Hepatocyte (in vitro differentiated cells): ENCODE measurements around the gene LRRC37B. TPM values are rescaled to one million over a fixed set of nuclear protein-coding genes. Genes with fewer than 3 reads are reported as not detected.
"Not testable (repeated sequence)": the region's sequence is repeated elsewhere in the genome, so short reads cannot be mapped to it uniquely, and the experiment has no call there.

Experiments used
- DNase-seq: peaks from one replicate; pipeline ENCODE4 v3.0.0-alpha.2; 2016; ENCODE audit warnings: low spot score
- H2AFZ ChIP-seq: fragments of 200-600 bp; sonication (generic); 2 replicates; pipeline ENCODE4 v1.6.0; 2016; ENCODE audit warnings: antibody characterized with exemption, mild to moderate bottlenecking
- H3K27ac ChIP-seq: fragments of 200-600 bp; sonication (generic); 2 replicates; pipeline ENCODE4 v1.5.1; 2016; ENCODE audit warnings: mild to moderate bottlenecking
- H3K27me3 ChIP-seq: fragments of 200-600 bp; sonication (generic); 2 replicates; pipeline ENCODE4 v1.6.1; 2016
- H3K36me3 ChIP-seq: fragments of 200-600 bp; sonication (generic); replicated peaks from 2 replicates; pipeline ENCODE4 v1.5.1; 2016; ENCODE audit warnings: low read depth; ENCODE audit not compliant: insufficient read depth
- H3K4me1 ChIP-seq: fragments of 200-600 bp; sonication (generic); 2 replicates; pipeline ENCODE4 v1.5.1; 2016; ENCODE audit warnings: mild to moderate bottlenecking, moderate library complexity; ENCODE audit not compliant: insufficient read depth
- H3K4me2 ChIP-seq: fragments of 200-600 bp; sonication (generic); 2 replicates; pipeline ENCODE4 v1.6.0; 2016
- H3K4me3 ChIP-seq: fragments of 200-600 bp; sonication (generic); 2 replicates; pipeline ENCODE4 v1.5.1; 2016; ENCODE audit warnings: mild to moderate bottlenecking
- H3K79me2 ChIP-seq: fragments of 200-600 bp; sonication (generic); 2 replicates; pipeline ENCODE4 v1.6.0; 2017; ENCODE audit warnings: mild to moderate bottlenecking
- H3K9me2 ChIP-seq: fragments of 200-600 bp; sonication (generic); replicated peaks from 2 replicates; pipeline ENCODE4 v1.6.0; 2017; ENCODE audit warnings: mild to moderate bottlenecking; ENCODE audit not compliant: insufficient read depth
- H3K9me3 ChIP-seq: fragments of 200-600 bp; sonication (generic); 2 replicates; pipeline ENCODE4 v1.5.1; 2016; ENCODE audit warnings: low read depth, mild to moderate bottlenecking
- H4K20me1 ChIP-seq: fragments of 200-600 bp; sonication (generic); 2 replicates; pipeline ENCODE4 v1.6.0; 2016; ENCODE audit warnings: mild to moderate bottlenecking; ENCODE audit not compliant: insufficient read depth, poor library complexity, severe bottlenecking
- CTCF ChIP-seq: fragments of 200-600 bp; sonication (generic); IDR thresholded peaks from 2 replicates; pipeline ENCODE4 v1.5.1; 2016; ENCODE audit warnings: antibody characterized with exemption, mild to moderate bottlenecking; ENCODE audit not compliant: poor library complexity
- EZH2 ChIP-seq: fragments of 200-600 bp; sonication (generic); IDR thresholded peaks from 2 replicates; pipeline ENCODE4 v1.6.1; 2016; ENCODE audit warnings: antibody characterized with exemption, mild to moderate bottlenecking, borderline replicate concordance
- EZH2phosphoT487 ChIP-seq: fragments of 200-600 bp; sonication (generic); IDR thresholded peaks from one replicate; pipeline ENCODE4 v1.6.1; 2018; ENCODE audit warnings: antibody characterized with exemption, mild to moderate bottlenecking, low read depth, moderate library complexity; ENCODE audit not compliant: unreplicated experiment, severe bottlenecking
- WGBS: methylation state at CpG from one replicate; pipeline ENCODE4 v1.1.6; 2016; ENCODE audit warnings: low lambda C conversion rate; ENCODE audit errors: missing lambda C conversion rate; 5-methylcytosine and 5-hydroxymethylcytosine counted together
- polyA plus RNA-seq: library from polyadenylated mRNA; unstranded; fragments of >200 nt; fragmentation: Nextera tagmentation; extraction: Ambion mirVana; gene quantifications from 2 replicates; pipeline ENCODE4 v1.2.1, GENCODE V29; 2016
- total RNA-seq: library from RNA; depleted of rRNA; stranded (reverse); fragments of >200 nt; gene quantifications from 2 replicates; pipeline ENCODE4 v1.2.3, GENCODE V29; 2014

Gene LRRC37B
- total RNA-seq (14.6 and 22.6 TPM in 2 replicates), polyA plus RNA-seq (12.4 and 13.3 TPM in 2 replicates)

GRCh38 chr17:32006957-32007462, at the start of gene LRRC37B:
Gene LRRC37B (plus strand): TSS chr17:32007383. CDS start chr17:32021393, 14,010 bp downstream.
- TF ChIP-seq EZH2 (no peak), CTCF (peak; percentile 98)
- Histone ChIP-seq H3K9me3 (no peaks in the 10 kb centered on the region), H3K4me1 (peaks cover 7% of the 10 kb centered on the region), H3K4me3 (peak within 1 kb of the TSS; percentile 97), H3K36me3 (no peaks in the 10 kb centered on the region), H3K4me2 (peak within 1 kb of the TSS; percentile 100), H3K79me2 (peaks cover 44% of the 10 kb centered on the region), H3K27me3 (no peaks in the 10 kb centered on the region), H2AFZ (peak within 1 kb of the TSS; percentile 99), H4K20me1 (peaks cover 10% of the 10 kb centered on the region), H3K27ac (peak within 1 kb of the TSS; percentile 93), H3K9me2 (no peaks in the 10 kb centered on the region)
- DNase-seq: peak; percentile 93
- WGBS: 2% methylated on average over 31 of the region's 51 CpGs

- not testable (repeated sequence) for DNase-seq, H3K9me3 ChIP-seq, H3K4me2 ChIP-seq, H3K36me3 ChIP-seq, H3K4me3 ChIP-seq, H3K79me2 ChIP-seq, H3K27me3 ChIP-seq, H3K4me1 ChIP-seq, H3K27ac ChIP-seq, H2AFZ ChIP-seq, H4K20me1 ChIP-seq, H3K9me2 ChIP-seq
- 94% methylated on average over 8 of the region's 8 CpGs for WGBS
These were observed 43.1 kb upstream of the LRRC37B start for GRCh38 chr17:31964131-31964530.

GRCh38 chr17:31967648-31968047, 39.5 kb upstream of the LRRC37B start:
- no peaks in the 10 kb centered on the region for H3K9me2 ChIP-seq
- no peak overlapping the region for H3K4me3 ChIP-seq
- H3K27me3 ChIP-seq: no peaks in the 10 kb centered on the region
- H4K20me1 ChIP-seq: no peaks in the 10 kb centered on the region
- H3K4me1 ChIP-seq: no peaks in the 10 kb centered on the region
- peaks cover 2% of the 10 kb centered on the region for H3K79me2 ChIP-seq
- no peaks in the 10 kb centered on the region for H3K9me3 ChIP-seq
- 95% methylated on average over 3 of the region's 3 CpGs for WGBS
- no peak overlapping the region for H2AFZ ChIP-seq
- no peak overlapping the region for H3K4me2 ChIP-seq
- no peak for TF ChIP-seq EZH2phosphoT487
- no peak for TF ChIP-seq CTCF
- TF ChIP-seq EZH2: no peak
- no peaks in the 10 kb centered on the region for H3K36me3 ChIP-seq
- DNase-seq: no peak
- H3K27ac ChIP-seq: no peak overlapping the region

GRCh38 chr17:31970416-31970815, 36.8 kb upstream of the LRRC37B start:
- not testable (repeated sequence) for H2AFZ ChIP-seq, H3K9me3 ChIP-seq, DNase-seq, H3K27me3 ChIP-seq, H3K4me2 ChIP-seq, H3K9me2 ChIP-seq, H3K36me3 ChIP-seq, H3K27ac ChIP-seq, H3K4me3 ChIP-seq, H3K79me2 ChIP-seq, H4K20me1 ChIP-seq, H3K4me1 ChIP-seq
- WGBS: 92% methylated on average over 5 of the region's 5 CpGs

GRCh38 chr17:31974269-31975071, 32.7 kb upstream of the LRRC37B start:
- H3K27ac ChIP-seq, H3K36me3 ChIP-seq, H4K20me1 ChIP-seq, DNase-seq, H3K4me3 ChIP-seq, H3K9me2 ChIP-seq, H2AFZ ChIP-seq, H3K4me1 ChIP-seq, H3K27me3 ChIP-seq, H3K9me3 ChIP-seq, H3K4me2 ChIP-seq, H3K79me2 ChIP-seq: not testable (repeated sequence)
- WGBS: 98% methylated on average over 14 of the region's 14 CpGs

- WGBS: 97% methylated on average over 5 of the region's 5 CpGs
- not testable (repeated sequence) for H2AFZ ChIP-seq, DNase-seq
These were observed 31.8 kb upstream of the LRRC37B start for GRCh38 chr17:31975391-31975790.

GRCh38 chr17:31991821-31992220, 15.4 kb upstream of the LRRC37B start:
- DNase-seq, H3K4me2 ChIP-seq, H3K9me2 ChIP-seq, H4K20me1 ChIP-seq, H3K4me1 ChIP-seq, H3K36me3 ChIP-seq, H3K9me3 ChIP-seq, H2AFZ ChIP-seq, H3K4me3 ChIP-seq, H3K27ac ChIP-seq, H3K27me3 ChIP-seq, H3K79me2 ChIP-seq: not testable (repeated sequence)
- 92% methylated on average over 8 of the region's 8 CpGs for WGBS

More at GRCh38 chr17:31975391-31975790, 31.8 kb upstream of the LRRC37B start:
- H3K9me2 ChIP-seq, H3K4me1 ChIP-seq, H4K20me1 ChIP-seq, H3K27ac ChIP-seq, H3K4me2 ChIP-seq, H3K4me3 ChIP-seq, H3K27me3 ChIP-seq, H3K36me3 ChIP-seq, H3K9me3 ChIP-seq, H3K79me2 ChIP-seq: not testable (repeated sequence)
